Stimulated activated CD8-positive, alpha-beta memory T cell treated with anti-CD3 and anti-CD28 coated beads, Interleukin-15, amount 100 ng/mL, for 1 hour (primary cell): Measurements from ENCODE around the gene FUT2.

Experiments used
- DNase-seq: peaks from one replicate; pipeline ENCODE4 v3.0.0-alpha.2; 2020; ENCODE audit warnings: low read depth

The FUT2 gene

GRCh38 chr19:48751845-48752495 lies 56.2 kb downstream of the FUT2 start:
- no peak for DNase-seq

GRCh38 chr19:48752496-48753365 lies 57.0 kb downstream of the FUT2 start, which contains the start of gene FUT1:
Gene FUT1, minus strand, starts transcription at chr19:48752641. Its CDS starts 1,360 bp downstream, at chr19:48751281.
- DNase-seq = no peak

- DNase-seq = no peak
Measured at GRCh38 chr19:48755084-48755641, 59.4 kb downstream of the FUT2 start, which contains the start of gene FGF21. Gene FGF21, plus strand, starts transcription at chr19:48755524. Its CDS starts 713 bp downstream, at chr19:48756237.
